ENCODE measurements around the gene TBC1D9. TPM values are rescaled to one million over a fixed set of nuclear protein-coding genes. Genes with fewer than 3 reads are reported as not detected.

TBC1D9 gene
- total RNA-seq, 2 donors from 2014 or later, result 22.3 to 29.0 TPM

- Mint-ChIP-seq H3K4me3 (no peak overlapping the region), H3K27me3 (ENCODE audit: insufficient read depth) (no peaks in the 10 kb centered on the region)
- WGBS, 2 experiments (ENCODE audit: insufficient coverage in 1 of 2, insufficient read length in 1 of 2), result 91 to 94% methylated on average over 2 to 3 of the region's 3 CpGs
Observed at GRCh38 chr4:140679576-140679975, 76.6 kb downstream of the TBC1D9 start.

DNA sequence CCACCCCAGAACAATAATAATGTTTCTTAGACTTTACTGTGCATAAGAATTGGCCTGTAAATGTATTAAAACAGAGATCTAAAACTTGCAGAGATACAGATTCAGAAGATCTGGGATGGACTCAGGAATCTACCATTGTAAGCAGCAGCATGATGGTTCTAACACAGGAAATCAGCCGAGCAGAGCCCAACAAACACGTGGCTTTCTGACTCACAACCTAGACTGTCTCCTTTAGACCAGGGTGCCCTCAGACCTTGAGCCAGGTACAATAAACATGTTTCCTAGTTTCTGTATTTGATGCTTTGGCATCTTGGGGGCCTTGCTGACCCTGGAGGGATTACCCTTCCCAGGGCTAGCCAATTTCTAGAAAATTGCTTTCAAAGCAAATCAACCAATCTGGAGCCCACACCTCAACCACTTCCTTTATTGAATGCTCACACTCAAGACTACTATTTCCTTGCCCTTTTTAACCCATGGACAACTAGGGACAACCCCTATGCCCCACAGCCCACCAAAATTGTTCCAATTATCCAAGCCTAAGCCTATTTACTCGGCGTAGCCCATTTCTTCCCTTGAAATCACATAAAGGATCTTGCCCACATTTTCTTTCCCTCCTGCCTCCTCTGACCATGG, 80.5 kb downstream of the TBC1D9 start:
- Histone ChIP-seq H3K27me3 (ENCODE audit: control insufficient read depth, insufficient read depth, low read length, poor library complexity, severe bottlenecking) (no peaks in the 10 kb centered on the region), H3K9me3 (ENCODE audit: control insufficient read depth, low read length) (no peaks in the 10 kb centered on the region), H3K9ac (ENCODE audit: extremely low read depth, low read length, poor library complexity, severe bottlenecking) (no peak overlapping the region), H3K4me1 (ENCODE audit: control insufficient read depth, insufficient read depth, low read length) (no peaks in the 10 kb centered on the region), H3K27ac (ENCODE audit: low read depth, low read length) (no peak overlapping the region), H3K4me3 (ENCODE audit: low read length) (no peak overlapping the region), H3K36me3 (ENCODE audit: control insufficient read depth, insufficient read depth, low read length) (peaks cover 53% of the 10 kb centered on the region)
- 84 to 92% methylated on average over 4 of the region's 4 CpGs for WGBS, 2 experiments (ENCODE audit: insufficient coverage in 1 of 2, insufficient read length in 1 of 2)
- no peaks in the 10 kb centered on the region for H3K9me3 Mint-ChIP-seq
- peaks cover 4% of the 10 kb centered on the region for H3K4me1 Mint-ChIP-seq
- H3K36me3 Mint-ChIP-seq (ENCODE audit: low read depth), result peaks cover 26% of the 10 kb centered on the region
- DNase-seq, result no peak
- no peaks in the 10 kb centered on the region for H3K27me3 Mint-ChIP-seq (ENCODE audit: insufficient read depth)
- TF ChIP-seq, protein P1, sequence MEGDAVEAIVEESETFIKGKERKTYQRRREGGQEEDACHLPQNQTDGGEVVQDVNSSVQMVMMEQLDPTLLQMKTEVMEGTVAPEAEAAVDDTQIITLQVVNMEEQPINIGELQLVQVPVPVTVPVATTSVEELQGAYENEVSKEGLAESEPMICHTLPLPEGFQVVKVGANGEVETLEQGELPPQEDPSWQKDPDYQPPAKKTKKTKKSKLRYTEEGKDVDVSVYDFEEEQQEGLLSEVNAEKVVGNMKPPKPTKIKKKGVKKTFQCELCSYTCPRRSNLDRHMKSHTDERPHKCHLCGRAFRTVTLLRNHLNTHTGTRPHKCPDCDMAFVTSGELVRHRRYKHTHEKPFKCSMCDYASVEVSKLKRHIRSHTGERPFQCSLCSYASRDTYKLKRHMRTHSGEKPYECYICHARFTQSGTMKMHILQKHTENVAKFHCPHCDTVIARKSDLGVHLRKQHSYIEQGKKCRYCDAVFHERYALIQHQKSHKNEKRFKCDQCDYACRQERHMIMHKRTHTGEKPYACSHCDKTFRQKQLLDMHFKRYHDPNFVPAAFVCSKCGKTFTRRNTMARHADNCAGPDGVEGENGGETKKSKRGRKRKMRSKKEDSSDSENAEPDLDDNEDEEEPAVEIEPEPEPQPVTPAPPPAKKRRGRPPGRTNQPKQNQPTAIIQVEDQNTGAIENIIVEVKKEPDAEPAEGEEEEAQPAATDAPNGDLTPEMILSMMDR (conservative IDR thresholded peaks at IDR 0.05), result no peak
- no peak overlapping the region for H3K4me3 Mint-ChIP-seq
- H3K27ac Mint-ChIP-seq, result no peak overlapping the region

More at GRCh38 chr4:140679576-140679975, 76.6 kb downstream of the TBC1D9 start:
- Mint-ChIP-seq H3K27ac (no peak overlapping the region), H3K36me3 (ENCODE audit: low read depth) (peaks cover 26% of the 10 kb centered on the region), H3K4me1 (peaks cover 2% of the 10 kb centered on the region), H3K9me3 (no peaks in the 10 kb centered on the region)
- no peak overlapping the region for H3K27ac ChIP-seq (ENCODE audit: low read depth, low read length)
- no peaks in the 10 kb centered on the region for H3K4me1 ChIP-seq (ENCODE audit: control insufficient read depth, insufficient read depth, low read length)
- no peak for DNase-seq
- no peak overlapping the region for H3K4me3 ChIP-seq (ENCODE audit: low read length)
- no peaks in the 10 kb centered on the region for H3K9me3 ChIP-seq (ENCODE audit: control insufficient read depth, low read length)
- H3K36me3 ChIP-seq (ENCODE audit: control insufficient read depth, insufficient read depth, low read length), result peaks cover 47% of the 10 kb centered on the region
- no peak overlapping the region for H3K9ac ChIP-seq (ENCODE audit: extremely low read depth, low read length, poor library complexity, severe bottlenecking)
- no peaks in the 10 kb centered on the region for H3K27me3 ChIP-seq (ENCODE audit: control insufficient read depth, insufficient read depth, low read length, poor library complexity, severe bottlenecking)
- TF ChIP-seq, protein P1 (conservative IDR thresholded peaks at IDR 0.05), result no peak

DNA sequence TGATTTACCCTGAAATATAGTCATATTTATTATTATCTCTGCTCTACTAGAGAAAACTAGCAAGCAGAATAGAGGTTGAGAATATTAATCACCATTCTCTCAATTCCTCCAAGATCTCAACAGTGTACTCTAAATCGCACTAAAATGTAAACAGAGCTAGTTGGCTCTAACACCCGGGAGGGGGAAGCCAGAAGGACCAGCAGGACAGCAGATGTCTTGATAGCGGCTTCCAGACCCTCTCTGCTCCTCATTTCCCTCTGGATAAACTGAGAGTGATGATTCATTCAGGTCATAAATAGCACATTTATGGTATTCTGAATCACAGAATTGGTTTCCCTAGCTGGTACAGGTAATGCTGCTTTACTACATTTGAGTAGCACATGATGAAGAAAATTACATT, 82.5 kb downstream of the TBC1D9 start:
- Mint-ChIP-seq H3K27me3 (ENCODE audit: insufficient read depth) (no peaks in the 10 kb centered on the region), H3K4me3 (no peak overlapping the region), H3K9me3 (no peaks in the 10 kb centered on the region), H3K36me3 (ENCODE audit: low read depth) (peaks cover 32% of the 10 kb centered on the region), H3K27ac (no peak overlapping the region), H3K4me1 (peaks cover 4% of the 10 kb centered on the region)
- Histone ChIP-seq H3K4me3 (ENCODE audit: low read length) (no peak overlapping the region), H3K36me3 (ENCODE audit: control insufficient read depth, insufficient read depth, low read length) (peaks cover 63% of the 10 kb centered on the region), H3K9ac (ENCODE audit: extremely low read depth, low read length, poor library complexity, severe bottlenecking) (no peak overlapping the region), H3K27me3 (ENCODE audit: control insufficient read depth, insufficient read depth, low read length, poor library complexity, severe bottlenecking) (no peaks in the 10 kb centered on the region), H3K9me3 (ENCODE audit: control insufficient read depth, low read length) (no peaks in the 10 kb centered on the region), H3K27ac (ENCODE audit: low read depth, low read length) (no peak overlapping the region), H3K4me1 (ENCODE audit: control insufficient read depth, insufficient read depth, low read length) (no peaks in the 10 kb centered on the region)
- WGBS, 2 experiments (ENCODE audit: insufficient coverage in 1 of 2, insufficient read length in 1 of 2), result 88 to 90% methylated on average over 2 to 3 of the region's 3 CpGs
- TF ChIP-seq, protein P1 (conservative IDR thresholded peaks at IDR 0.05), result no peak
- no peak for DNase-seq

All from endodermal cell (in vitro differentiated cells).